ENCODE measurements around the gene EPB41L5.
A peak's percentile ranks its signal among the peaks of the same experiment; 100 is the strongest.

EPB41L5 gene

DNA sequence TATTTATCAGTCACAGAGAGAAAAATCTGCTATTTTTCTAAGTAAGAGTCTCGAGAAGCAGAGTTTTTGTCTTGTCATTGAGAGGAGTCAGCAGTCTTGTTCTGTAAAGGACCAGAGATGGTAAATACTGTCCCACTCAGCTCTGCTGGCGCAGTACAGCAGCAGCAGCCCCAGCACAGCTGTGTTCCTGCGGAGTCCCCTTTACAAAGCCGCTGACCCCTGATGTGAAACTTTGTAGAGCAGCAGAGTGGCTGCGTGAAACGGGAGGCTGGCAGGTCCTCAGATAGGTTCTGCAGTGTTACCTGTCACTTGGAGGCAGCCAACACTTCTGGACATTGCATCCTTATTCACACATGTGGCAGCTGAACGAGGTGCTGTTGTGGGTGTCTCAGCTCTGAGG is 165.1 kb downstream of the EPB41L5 start:
- TF ChIP-seq, protein P1, sequence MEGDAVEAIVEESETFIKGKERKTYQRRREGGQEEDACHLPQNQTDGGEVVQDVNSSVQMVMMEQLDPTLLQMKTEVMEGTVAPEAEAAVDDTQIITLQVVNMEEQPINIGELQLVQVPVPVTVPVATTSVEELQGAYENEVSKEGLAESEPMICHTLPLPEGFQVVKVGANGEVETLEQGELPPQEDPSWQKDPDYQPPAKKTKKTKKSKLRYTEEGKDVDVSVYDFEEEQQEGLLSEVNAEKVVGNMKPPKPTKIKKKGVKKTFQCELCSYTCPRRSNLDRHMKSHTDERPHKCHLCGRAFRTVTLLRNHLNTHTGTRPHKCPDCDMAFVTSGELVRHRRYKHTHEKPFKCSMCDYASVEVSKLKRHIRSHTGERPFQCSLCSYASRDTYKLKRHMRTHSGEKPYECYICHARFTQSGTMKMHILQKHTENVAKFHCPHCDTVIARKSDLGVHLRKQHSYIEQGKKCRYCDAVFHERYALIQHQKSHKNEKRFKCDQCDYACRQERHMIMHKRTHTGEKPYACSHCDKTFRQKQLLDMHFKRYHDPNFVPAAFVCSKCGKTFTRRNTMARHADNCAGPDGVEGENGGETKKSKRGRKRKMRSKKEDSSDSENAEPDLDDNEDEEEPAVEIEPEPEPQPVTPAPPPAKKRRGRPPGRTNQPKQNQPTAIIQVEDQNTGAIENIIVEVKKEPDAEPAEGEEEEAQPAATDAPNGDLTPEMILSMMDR (IDR thresholded peaks at IDR 0.05; ENCODE audit: insufficient read depth, low read length, poor library complexity, severe bottlenecking): no peak
- DNase-seq (ENCODE audit: extremely low read depth, insufficient read length): no peak
- Histone ChIP-seq H3K4me3 (replicated peaks; ENCODE audit: low read depth, low read length) (peak overlapping the region; percentile 21), H3K27me3 (replicated peaks; ENCODE audit: control insufficient read depth, insufficient read depth, low read length) (no peaks in the 10 kb centered on the region), H3K36me3 (ENCODE audit: control insufficient read depth, insufficient read depth, low read length) (no peaks in the 10 kb centered on the region; the same call in 1 of the 2 replicates)

DNA sequence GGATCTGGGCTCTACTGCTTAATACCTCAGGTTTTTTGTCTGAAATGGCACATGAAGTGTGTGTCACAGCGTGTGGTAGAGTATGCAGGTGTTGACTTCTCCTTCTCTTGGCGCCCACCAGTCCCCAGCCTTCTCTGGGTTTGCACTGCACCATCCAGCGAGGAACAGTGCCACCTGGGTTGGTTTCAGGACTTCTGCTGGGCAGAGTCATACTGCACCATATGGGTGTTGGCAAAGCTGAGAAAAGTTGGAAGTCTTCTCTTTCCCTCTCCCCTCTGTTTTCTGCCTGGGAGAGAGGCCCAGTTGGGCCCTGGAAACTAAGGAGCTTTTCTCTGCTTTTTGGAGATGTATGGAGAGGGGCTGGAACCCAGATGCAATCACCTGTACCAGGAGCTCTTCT is 166.5 kb downstream of the EPB41L5 start:
- Histone ChIP-seq H3K36me3 (ENCODE audit: control insufficient read depth, insufficient read depth, low read length) (no peaks in the 10 kb centered on the region; the same call in 1 of the 2 replicates), H3K4me3 (replicated peaks; ENCODE audit: low read depth, low read length) (no peak overlapping the region), H3K27me3 (replicated peaks; ENCODE audit: control insufficient read depth, insufficient read depth, low read length) (no peaks in the 10 kb centered on the region)
- DNase-seq (ENCODE audit: extremely low read depth, insufficient read length): no peak
- TF ChIP-seq, protein P1 (IDR thresholded peaks at IDR 0.05; ENCODE audit: insufficient read depth, low read length, poor library complexity, severe bottlenecking): no peak

DNA sequence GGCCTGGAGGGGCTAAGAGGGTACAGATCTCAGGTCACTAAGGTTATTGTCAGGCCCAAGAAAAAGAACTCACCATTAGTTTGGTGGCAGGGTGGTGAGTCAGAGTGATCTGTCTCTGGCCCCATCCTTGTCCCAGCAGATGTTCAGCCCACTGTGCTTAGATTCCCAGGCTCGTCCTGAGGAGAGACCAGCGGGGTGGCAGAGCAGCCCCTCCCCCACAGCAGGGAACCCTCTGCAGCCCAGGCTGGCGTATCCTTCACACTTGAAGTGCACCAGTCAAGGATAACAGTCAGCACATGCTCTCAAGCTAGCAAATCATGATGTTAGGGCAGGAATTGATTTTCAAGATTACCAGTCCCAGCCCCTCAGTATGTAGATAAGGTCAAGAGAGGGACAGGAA is 167.2 kb downstream of the EPB41L5 start:
- DNase-seq (ENCODE audit: extremely low read depth, insufficient read length): no peak
- TF ChIP-seq, protein P1 (IDR thresholded peaks at IDR 0.05; ENCODE audit: insufficient read depth, low read length, poor library complexity, severe bottlenecking): no peak
- H3K4me3 ChIP-seq (replicated peaks; ENCODE audit: low read depth, low read length): no peak overlapping the region
- no peaks in the 10 kb centered on the region; the same call in 1 of the 2 replicates for H3K36me3 ChIP-seq (ENCODE audit: control insufficient read depth, insufficient read depth, low read length)
- H3K27me3 ChIP-seq (replicated peaks; ENCODE audit: control insufficient read depth, insufficient read depth, low read length): no peaks in the 10 kb centered on the region

DNA sequence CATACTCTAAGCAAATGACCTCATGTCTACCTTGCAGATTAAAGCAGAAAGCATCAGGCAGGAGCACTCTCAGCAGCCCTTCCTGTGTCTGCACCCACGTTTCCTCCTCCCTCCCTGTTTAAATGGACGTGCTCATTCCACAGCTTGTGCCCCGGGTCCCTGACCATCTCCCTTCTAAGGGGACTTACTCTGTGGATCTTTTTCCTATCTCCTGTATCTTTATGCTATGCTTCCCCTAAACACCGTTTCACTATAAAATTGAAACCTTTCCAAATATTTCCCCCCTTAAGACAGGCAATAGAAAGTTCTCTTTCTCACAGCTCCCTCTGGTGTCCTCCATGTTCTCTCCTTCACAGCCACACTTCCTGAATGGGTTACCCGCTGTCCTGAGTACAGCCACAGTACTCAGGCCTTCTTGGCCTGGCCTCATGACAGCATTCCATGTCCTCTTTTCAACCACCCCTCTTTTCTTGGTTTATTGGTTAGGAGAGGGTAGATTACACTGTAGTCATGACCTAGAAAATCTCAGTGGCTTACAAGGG is 169.2 kb downstream of the EPB41L5 start:
- Histone ChIP-seq H3K36me3 (ENCODE audit: control insufficient read depth, insufficient read depth, low read length) (no peaks in the 10 kb centered on the region; the same call in 1 of the 2 replicates), H3K4me3 (replicated peaks; ENCODE audit: low read depth, low read length) (no peak overlapping the region), H3K27me3 (replicated peaks; ENCODE audit: control insufficient read depth, insufficient read depth, low read length) (no peaks in the 10 kb centered on the region)
- TF ChIP-seq, protein P1 (IDR thresholded peaks at IDR 0.05; ENCODE audit: insufficient read depth, low read length, poor library complexity, severe bottlenecking): peak; percentile 14
- DNase-seq (ENCODE audit: extremely low read depth, insufficient read length): no peak

DNA sequence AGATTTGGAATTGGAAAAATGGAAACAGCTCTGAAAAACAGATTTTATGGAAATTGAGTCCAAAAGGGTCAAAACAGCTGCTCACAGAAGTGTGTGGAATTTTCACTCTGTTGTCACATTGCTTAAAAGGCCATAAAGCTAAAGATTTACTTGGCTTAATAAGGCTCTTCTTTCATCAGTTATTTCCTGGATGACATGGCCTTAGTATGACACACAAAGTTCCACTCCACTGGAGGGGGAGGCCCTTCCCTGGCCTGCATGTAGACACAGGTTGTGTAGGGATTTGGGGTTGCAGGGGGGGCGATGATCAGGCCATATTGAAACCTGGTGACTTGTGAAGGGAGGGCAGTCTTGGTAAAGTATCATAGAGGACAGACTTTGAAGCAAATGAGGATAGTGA is 176.3 kb downstream of the EPB41L5 start:
- TF ChIP-seq, protein P1 (IDR thresholded peaks at IDR 0.05; ENCODE audit: insufficient read depth, low read length, poor library complexity, severe bottlenecking): no peak
- no peaks in the 10 kb centered on the region for H3K27me3 ChIP-seq (replicated peaks; ENCODE audit: control insufficient read depth, insufficient read depth, low read length)
- no peaks in the 10 kb centered on the region for H3K36me3 ChIP-seq (ENCODE audit: control insufficient read depth, insufficient read depth, low read length)
- DNase-seq (ENCODE audit: extremely low read depth, insufficient read length): no peak
- no peak overlapping the region for H3K4me3 ChIP-seq (replicated peaks; ENCODE audit: low read depth, low read length)

DNA sequence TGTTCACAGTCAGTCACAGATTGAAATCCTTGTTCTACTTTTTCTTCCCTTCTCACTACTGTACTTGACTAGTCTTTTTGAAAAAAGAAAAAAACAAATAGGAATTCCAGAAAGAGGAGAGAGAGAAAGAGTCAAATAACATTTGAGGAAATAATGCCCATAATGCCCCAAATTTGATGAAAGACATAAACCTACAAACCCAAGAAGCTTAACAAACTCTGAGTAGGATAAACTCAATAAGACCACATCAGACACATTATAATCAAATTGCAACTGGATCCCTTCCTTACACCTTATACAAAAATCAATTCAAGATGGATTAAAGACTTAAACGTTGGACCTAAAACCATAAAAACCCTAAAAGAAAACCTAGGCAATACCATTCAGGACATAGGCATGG is 179.4 kb downstream of the EPB41L5 start:
- no peak for DNase-seq (ENCODE audit: extremely low read depth, insufficient read length)
- no peak overlapping the region for H3K4me3 ChIP-seq (replicated peaks; ENCODE audit: low read depth, low read length)
- no peaks in the 10 kb centered on the region for H3K27me3 ChIP-seq (replicated peaks; ENCODE audit: control insufficient read depth, insufficient read depth, low read length)
- no peaks in the 10 kb centered on the region for H3K36me3 ChIP-seq (ENCODE audit: control insufficient read depth, insufficient read depth, low read length)
- TF ChIP-seq, protein P1 (IDR thresholded peaks at IDR 0.05; ENCODE audit: insufficient read depth, low read length, poor library complexity, severe bottlenecking): no peak
